Measurements from ENCODE around the gene WDR33.
A peak's percentile ranks its signal among the peaks of the same experiment; 100 is the strongest.
"Not testable (repeated sequence)": the region's sequence is repeated elsewhere in the genome, so short reads cannot be mapped to it uniquely, and the experiment has no call there.

Gene WDR33

DNA sequence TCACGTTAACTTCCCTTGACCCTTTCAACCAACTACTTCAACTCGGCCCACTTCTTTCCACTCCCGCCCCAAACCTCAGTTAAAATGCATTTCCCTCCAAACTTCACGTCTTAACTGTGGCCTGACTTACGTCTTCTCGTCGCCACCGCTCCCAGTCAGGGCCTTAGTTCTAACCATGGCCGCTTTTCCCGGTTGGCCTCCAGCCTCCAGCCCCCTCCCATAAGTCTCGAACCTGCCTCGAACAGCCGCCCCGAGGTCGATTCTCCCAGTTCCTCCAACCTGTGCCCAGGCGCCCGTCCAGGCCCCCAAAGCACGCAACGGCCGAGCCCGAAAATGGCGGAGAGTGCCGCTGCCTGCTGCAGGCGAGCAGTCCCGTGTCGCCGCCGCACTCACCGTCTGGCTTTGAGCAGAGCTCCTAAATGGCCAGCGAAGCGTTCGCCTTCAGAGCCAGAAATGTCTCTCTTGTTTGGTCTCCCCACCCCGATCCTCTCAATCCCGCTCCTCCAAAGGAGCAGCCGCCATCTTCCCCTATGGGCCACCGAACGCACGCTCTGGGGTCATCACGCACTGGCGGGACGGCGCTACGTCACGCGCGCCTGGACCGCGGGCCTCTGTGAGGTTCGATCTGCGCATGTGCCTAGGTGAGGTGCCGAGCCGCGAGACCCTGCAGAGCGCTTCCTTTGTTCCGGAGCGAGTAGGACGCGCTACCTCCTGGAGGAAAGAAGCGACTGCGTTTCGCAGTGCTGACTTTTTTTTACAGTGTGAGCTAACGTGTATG lies at the start of gene WDR33:
Gene WDR33 (minus strand): TSS at position 553 of the 778 bp plus-strand sequence. CDS start 40,190 bp downstream, outside the sequence.
- peak within 1 kb of the TSS; percentile 80 for H3K4me3 ChIP-seq (ENCODE audit: low read depth, low read length)

DNA sequence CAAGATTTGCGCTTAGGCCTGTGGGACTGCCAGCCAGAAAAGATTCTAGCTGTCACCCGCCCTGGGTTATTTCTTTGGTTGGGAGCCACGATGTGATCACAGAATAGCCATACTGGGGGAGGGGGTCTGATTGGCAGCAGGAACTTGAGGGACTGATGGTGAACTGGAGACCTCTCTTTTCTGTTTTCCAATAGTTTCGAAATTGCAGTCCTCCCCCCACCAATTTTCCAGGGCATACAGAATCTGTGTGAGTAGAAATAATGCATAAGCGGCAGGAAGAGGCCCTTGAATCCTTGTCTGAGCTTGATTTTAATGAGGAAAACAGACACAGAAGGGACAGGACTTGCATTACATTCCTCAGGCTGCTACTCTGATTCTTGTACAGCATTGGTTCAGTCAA lies 49.2 kb upstream of the WDR33 start:
- H3K4me3 ChIP-seq (ENCODE audit: low read depth, low read length) = no peak overlapping the region

DNA sequence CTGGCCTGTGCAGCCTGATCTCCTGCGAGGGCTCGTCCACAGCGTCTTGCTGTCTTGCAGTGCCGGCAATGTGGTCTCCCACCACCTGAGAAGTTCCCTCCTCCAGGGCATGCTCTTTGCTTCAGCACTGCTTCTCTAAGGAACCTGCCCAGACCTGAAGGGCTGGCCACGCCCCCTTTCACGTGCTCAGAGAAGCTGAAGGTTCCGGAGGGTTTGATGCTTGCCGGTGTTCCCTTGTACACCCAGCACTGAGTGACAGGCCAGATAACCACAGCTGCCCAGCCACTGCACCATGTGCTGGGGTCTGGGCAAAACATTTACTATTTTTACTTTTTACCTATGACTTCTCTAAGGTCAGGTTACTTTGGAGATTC lies 48.7 kb upstream of the WDR33 start:
- no peak overlapping the region for H3K4me3 ChIP-seq (ENCODE audit: low read depth, low read length)

DNA sequence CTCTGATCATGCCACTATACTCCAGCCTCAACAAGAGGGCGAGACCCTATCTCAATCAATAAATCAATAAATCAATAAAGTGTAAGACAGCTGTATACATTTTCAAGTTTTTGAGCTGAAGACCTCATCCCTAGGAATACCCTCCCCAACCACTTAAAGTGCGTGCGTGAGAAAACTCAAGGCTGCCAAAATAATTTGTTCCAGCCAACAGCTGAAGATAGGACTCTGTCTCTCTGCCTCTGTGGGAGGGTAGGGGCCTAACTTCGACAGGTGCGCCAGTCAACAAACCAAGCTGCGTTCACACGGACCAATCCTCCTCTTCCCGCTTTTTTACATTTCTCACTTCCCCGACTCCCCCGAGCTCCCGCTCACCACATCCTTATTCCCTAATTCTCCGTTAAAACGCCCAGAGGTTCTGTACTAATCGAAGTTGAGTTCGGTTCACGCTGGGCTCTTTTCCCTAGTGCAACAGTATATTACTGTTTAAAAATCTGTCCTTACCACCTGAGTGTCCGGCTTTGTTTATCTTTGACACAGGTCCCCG lies 46.4 kb upstream of the WDR33 start:
- H3K4me3 ChIP-seq (ENCODE audit: low read depth, low read length) = peak overlapping the region; percentile 95

DNA sequence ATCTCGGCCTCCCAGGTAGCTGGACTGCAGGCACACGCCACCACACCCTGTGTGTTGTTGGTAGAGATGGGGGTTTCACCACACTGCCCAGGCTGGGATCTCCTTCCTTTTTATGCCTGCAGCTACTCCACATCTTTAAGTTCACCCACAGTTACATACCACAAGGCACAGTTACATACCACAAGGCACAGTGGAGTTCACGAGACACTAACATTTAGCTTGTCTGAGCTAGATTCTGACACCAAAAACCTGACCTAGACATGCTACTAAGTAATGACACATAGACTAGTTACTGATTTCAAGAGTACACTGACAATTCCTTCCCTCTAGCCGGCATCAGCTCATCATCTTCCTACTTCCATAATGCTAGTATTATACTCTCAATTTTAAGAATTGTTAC lies 42.7 kb upstream of the WDR33 start:
- no peak overlapping the region for H3K4me3 ChIP-seq (ENCODE audit: low read depth, low read length)

DNA sequence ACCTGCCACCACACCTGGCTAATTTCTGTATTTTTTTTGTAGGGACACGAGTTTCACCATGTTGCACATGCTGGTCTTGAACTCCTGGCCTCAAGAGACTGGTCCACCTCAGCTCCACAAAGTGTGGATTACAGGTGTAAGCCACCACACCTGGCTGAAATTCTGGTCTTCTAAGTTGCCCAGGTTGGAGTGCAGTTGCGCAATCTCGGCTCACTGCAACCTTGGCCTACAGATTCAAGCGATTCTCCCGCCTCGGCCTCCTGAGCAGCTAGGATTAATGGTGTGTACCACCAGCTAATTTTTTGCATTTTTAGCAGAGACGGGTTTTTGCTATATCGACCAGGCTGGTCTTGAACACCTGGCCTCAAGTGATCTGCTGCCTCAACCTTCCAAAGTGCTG lies 41.4 kb upstream of the WDR33 start:
- no peak overlapping the region for H3K4me3 ChIP-seq (ENCODE audit: low read depth, low read length)

DNA sequence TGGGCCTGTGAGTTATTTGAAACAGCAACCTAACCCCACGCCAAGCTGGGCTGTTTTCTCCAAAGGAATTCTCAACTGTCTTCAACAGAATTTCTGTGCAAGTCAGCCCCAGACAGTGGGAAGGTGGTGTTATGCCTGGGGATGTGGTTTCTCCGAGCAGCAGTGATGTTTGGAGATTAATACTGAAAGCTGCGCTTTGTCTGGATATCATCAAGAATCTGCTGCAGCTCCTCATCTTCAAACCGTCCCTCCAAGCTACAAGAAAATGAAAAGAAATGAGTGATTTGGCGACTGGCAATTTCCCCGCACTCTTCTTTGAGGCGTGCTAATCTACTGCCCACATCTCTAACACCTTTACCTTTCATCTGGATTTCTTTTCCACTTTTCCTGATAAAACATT lies 37.0 kb upstream of the WDR33 start:
- H3K4me3 ChIP-seq (ENCODE audit: low read depth, low read length) = no peak overlapping the region

DNA sequence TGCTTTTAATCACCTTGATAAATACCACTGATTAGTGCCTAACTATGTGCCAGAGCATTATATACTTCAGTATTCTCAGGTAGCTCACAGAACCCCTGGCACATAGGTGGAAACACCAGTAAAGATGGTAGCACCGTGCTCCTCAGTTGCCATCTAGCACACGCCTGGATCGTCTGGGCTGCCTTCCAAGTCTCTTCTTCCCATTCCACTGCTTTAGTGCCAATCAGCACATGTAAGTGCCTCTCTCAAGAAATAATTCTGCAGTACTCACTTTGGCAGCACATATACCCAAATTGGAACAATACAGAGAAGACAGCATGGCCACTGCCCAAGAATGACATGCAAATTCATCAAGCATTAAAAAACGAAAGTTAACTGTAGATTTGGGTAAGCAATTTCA lies 34.0 kb upstream of the WDR33 start:
- H3K4me3 ChIP-seq (ENCODE audit: low read depth, low read length) = no peak overlapping the region

DNA sequence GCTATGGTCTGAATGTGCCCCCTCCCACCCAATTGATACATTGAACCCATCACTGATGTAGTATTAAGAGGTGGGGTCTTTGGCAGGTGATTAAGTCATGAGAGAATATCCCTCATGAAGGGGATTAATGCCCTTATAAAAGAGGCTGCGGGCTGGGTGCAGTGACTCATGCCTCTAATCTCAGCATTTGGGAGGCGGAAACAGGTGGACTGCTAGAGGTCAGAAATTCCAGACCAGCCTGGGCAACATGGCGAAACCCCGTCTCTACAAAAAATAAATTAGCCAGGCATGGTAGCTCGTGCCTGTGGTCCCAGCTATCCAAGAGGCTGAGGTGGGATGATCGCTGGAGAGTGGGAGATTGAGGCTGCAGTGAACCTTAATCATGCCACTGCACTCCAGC lies 32.7 kb upstream of the WDR33 start:
- H3K4me3 ChIP-seq (ENCODE audit: low read depth, low read length) = no peak overlapping the region

DNA sequence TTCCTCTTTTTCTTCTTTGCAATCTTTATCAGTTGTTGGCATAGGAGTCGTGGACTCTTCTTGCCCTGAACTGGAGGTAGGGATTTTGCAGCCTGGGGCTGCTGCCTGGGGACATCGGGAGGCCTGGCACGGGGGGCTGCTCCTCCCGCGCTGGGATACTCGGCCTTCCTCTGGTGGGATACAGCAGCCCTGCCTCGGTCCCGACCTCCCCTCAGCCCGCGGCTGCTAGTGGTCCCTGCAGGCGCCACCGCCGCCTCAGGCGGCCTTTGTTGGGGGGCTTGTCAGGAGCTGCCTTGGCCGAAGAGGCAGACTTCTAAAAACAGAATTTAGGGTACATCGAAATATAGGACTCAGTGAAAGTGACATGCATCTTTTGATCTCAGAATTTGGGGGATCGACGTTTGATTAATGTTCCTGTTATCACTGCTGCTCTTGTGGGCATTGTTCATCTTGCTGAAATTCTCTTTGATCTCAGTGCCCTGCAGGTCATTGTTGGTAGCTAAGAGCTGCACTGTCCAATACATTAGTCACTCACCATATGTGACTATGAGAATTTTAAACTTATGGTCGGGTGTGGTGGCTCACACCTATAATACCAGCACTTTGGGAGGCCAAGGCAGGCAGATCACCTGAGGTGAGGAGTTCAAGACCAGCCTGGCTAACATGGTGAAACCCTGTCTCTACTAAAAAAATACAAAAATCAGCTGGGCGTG lies 30.7 kb upstream of the WDR33 start:
- H3K4me3 ChIP-seq (ENCODE audit: low read depth, low read length) = no peak overlapping the region

DNA sequence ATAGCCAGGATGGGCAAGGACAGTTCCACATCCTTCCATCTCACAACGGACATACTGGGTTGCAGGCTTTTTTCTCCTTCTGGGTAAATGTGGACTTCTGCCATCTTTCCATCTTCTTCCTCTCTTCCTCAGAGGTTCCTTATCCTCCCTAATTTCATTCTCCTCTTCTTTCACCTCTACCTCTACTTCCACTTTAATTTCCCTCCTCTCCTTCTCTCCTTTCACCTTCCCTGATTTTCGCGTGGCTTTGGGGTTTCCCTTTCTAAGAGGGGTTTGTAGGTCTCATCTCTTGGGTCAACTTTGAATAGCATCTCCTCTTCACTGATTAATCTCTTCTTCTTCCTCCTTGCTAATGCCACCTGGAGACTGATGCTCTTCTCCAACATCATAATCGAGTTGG lies 29.9 kb upstream of the WDR33 start:
- no peak overlapping the region for H3K4me3 ChIP-seq (ENCODE audit: low read depth, low read length)

DNA sequence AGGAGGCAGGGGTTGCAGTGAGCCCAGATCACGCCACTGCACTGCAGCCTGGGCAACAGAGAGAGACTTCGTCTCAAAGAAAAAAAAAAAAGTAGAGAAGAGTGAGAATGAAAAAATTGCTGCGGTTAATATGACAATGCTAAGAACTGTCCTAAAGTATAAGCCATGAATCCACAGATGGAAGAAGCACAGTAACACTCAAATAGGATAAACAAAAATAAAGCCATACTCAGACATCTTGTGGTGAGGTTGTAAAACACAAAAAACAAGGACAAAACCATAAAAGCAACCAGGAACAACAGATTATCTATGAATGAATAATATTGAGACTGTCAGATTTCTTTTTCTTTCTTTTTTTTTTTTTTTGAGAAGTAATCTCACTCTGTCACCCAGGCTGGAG lies 24.0 kb upstream of the WDR33 start:
- no peak overlapping the region for H3K4me3 ChIP-seq (ENCODE audit: low read depth, low read length)

DNA sequence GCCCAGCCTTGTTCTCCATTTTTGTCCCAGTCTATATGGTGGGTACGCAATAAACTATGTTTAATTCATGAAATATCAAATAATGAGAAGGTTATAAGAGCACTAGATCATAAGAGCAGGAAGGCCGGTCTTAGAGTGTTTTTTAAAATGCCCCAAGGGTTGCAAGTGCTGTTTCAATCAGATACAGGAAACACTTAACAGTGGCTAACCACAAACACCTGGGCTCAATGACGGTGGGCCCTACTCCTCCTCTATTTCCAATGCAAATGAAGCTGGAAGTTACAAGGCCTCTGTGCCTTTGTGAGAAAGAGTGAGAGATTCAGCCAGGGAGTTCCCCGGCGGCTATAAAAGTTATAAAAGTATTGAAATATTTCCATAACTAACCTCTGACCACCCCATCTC lies 18.9 kb upstream of the WDR33 start:
- H3K4me3 ChIP-seq (ENCODE audit: low read depth, low read length) = no peak overlapping the region

DNA sequence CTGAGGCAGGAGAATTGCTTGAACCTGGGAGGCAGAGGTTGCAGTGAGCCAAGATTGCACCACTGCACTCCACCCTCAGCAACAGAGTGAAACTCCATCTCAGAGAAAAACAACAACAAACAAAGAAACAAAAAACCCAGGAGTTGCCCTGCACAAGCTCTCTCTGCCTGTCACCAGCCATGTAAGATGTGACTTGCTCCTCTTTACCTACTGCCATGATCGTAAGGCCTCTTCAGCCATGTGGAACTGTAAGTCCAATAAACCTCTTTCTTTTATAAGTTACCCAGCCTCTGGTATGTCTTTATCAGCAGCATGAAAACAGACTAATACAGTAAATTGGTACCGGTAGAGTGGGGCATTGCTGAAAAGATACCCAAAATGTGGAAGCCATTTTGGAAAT lies 15.7 kb upstream of the WDR33 start:
- H3K4me3 ChIP-seq (ENCODE audit: low read depth, low read length) = not testable (repeated sequence)

DNA sequence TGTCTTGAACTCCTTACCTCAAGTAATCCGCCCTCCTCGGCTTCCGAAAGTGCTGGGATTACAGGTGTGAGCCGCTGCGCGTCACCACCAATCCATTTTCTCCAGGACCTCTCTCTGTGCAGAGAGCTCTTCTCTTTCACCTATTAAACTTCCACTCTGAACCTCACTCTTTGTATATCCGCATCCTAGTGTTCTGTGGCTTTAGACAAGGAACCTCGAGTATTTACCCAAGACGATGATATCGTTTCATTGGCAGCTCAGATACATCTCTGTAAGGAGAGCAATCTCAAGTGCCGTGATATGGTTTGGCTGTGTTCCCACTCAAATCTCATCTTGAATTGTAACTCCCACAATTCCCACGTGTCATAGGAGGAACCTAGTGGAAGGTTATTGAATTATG lies 15.1 kb upstream of the WDR33 start:
- H3K4me3 ChIP-seq (ENCODE audit: low read depth, low read length) = no peak overlapping the region

DNA sequence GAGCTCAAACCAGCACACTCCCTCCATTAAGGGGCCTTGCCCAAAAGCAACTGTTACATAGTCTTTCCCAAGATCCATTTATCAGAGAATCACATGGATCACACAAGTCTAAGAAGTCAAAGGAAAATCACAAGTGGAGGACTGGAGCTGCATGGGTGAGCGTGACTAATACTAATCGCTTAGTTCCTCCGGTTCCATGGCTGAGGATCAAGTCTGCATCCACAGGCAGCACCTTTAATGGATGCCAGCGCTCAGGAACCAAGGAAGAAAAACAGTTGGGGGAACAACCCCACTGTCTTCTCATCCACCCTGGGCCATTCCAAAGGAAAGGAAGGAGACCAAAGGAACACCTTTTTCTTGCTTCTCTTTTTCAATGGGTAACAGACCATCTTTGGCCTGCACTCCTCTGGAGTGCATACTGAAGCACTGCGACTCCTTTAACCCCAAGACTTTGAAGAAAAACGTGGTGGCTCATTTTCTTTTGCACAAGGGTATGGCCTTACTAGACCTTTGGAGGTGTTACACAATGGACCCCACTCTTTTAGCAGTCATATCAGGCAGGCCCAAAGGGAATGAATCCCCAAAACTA lies 9.2 kb upstream of the WDR33 start:
- H3K4me3 ChIP-seq (ENCODE audit: low read depth, low read length) = no peak overlapping the region

DNA sequence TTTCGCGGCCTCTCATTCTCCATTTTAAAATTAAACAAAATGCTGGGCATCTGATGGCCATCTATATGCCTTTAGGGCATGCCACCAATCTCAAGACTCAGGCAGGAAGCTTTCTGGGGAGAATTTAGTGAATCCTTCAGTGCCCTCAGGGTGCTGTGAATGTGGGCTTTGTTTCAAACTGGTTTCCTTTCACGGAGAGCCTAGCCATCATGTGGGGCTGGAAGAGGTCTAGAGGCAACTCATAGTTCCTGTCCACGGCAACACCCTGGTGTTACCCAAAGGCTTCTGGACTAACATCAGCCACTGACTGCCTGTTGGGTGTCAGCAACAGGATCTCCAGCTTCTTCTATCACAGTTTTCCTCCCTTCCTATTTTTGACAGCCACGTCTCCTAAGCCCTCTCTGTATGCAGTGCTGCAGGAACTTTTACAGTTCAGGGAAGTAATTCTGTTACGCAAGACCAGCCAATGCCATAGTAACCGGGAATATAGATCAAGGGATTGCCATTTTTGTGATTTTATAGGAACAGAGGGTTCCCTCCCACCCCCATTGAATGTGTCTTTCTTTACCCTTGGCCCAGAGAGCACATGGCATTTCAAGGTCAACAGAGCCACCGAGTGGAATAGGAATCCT lies 7.9 kb upstream of the WDR33 start:
- no peak overlapping the region for H3K4me3 ChIP-seq (ENCODE audit: low read depth, low read length)

DNA sequence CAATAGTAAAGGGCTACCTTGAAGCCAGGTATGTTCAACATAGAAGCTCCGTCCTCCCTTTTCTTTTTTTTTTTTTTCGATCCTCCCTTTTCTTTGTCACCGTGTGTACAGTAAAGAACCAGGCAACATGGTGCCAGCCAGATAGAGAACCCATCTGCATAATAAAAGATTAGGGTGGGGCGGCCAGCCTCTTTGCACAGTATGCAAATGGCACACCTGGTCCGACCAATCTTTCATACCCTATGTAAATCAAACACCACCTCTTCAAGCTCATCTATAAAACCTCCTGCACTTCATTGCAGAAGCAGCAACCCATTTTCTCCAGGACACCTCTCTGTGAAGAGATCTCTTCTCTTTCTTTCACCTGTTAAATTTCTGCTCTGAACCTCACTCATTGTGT lies 7.3 kb upstream of the WDR33 start:
- no peak overlapping the region for H3K4me3 ChIP-seq (ENCODE audit: low read depth, low read length)

DNA sequence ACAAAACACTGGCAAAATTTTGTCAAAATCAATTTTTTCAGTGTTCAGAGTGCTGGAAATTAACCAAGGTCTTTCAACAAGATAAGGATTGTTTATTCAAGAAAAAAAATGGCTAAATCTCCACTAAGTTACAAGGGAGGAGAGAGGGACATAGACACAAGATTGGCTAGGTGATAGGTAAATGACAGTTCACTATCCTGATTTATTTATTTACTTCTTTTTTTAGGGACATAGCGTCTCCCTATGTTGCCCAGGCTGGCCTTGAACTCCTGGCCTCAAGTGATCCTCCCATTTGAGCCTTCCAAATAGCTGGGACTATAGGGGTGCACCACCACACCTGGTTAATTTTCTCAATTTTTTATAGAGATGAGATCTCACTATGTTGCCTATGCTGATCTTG lies 3.7 kb upstream of the WDR33 start:
- H3K4me3 ChIP-seq (ENCODE audit: low read depth, low read length) = no peak overlapping the region

DNA sequence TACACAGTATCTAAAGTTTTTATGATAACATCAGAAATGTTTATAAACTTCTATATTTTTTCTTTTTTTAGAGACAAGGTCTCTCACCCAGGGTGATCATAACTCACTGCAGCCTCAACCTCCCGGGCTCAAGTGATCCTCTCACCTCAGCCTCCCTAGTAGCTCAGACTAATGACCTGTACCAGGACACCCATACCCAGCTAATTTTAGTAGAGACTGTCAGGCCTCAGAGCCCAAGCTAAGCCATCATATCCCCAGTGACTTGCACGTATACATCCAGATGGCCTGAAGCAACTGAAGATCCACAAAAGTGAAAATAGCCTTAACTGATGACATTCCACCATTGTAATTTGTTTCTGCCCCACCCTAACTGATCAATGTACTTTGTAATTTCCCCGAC lies 1.5 kb upstream of the WDR33 start:
- H3K4me3 ChIP-seq (ENCODE audit: low read depth, low read length) = not testable (repeated sequence)
